K562 (cell line): Measurements from ENCODE around the gene SGMS1. TPM values are rescaled to one million over a fixed set of nuclear protein-coding genes. Genes with fewer than 3 reads are reported as not detected.

ENCODE experiments used
- ATAC-seq: fragments of 200-7000 bp; cut with Tn5 transposase; 3 replicates; pipeline ENCODE4 v1.9.1; 2020; ENCODE audit warnings: moderate library complexity
- BruUV-seq: library from RNA; stranded (reverse); fragments of 400-500 nt; replicated peaks from 2 replicates; lab custom pipeline; 2021; lab: Mats Ljungman, UMichigan
- CTCF ChIA-PET: fragments of 300-600 bp; formaldehyde crosslinking; extraction: SDS; loops from one replicate; lab custom pipeline; 2021; ENCODE audit warnings: low intra/inter-chr PET ratio; lab: Yijun Ruan, JAX
- POLR2A ChIA-PET: fragments of 300-600, 350-650 bp; sonication (Branson Sonifier 250); formaldehyde crosslinking; extraction: SDS; loops from one replicate; lab custom pipeline; 2021; ENCODE audit warnings: antibody characterized with exemption, inconsistent platforms; lab: Yijun Ruan, JAX
- DNase-seq, 4 experiments: peaks; one replicate each; pipeline versions ENCODE4 v3.0.0 to v3.0.0-alpha.2; 2011 to 2018; ENCODE audit warnings: low spot score in 3 of 4, mixed read lengths in 3 of 4; ENCODE audit errors: extremely low read depth in 1 of 4
- FAIRE-seq: peaks from 2 replicates; lab custom pipeline; 2011; peaks lifted over from hg19 to GRCh38; lab: Jason Lieb, UNC
- H2AFZ ChIP-seq: 2 replicates; pipeline ENCODE4 v1.6.0; 2011; ENCODE audit warnings: low read depth, low read length, control low read depth, inconsistent platforms
- H3K27ac ChIP-seq: fragments of 200-600 bp; 3 replicates; pipeline ENCODE4 v1.8.0; 2011; ENCODE audit warnings: low read depth, mild to moderate bottlenecking, control low read depth, inconsistent platforms, low read length, moderate library complexity, mixed read lengths; ENCODE audit errors: extremely low read depth
- H3K27me3 ChIP-seq, 2 experiments: fragments of 300-600 bp in 1 of 2; 2 replicates in 1 of 2; 3 replicates in 1 of 2; pipeline versions ENCODE4 v1.6.0 to v1.8.0; 2011; ENCODE audit warnings: inconsistent platforms in 2 of 2, low read length in 2 of 2, mild to moderate bottlenecking in 1 of 2, mixed read lengths in 1 of 2, moderate library complexity in 1 of 2; ENCODE audit not compliant: control insufficient read depth in 2 of 2, insufficient read depth in 2 of 2
- H3K36me3 ChIP-seq: fragments of 300-600 bp; 3 replicates; pipeline ENCODE4 v1.8.0; 2011; ENCODE audit warnings: mild to moderate bottlenecking, low read length, inconsistent platforms; ENCODE audit not compliant: control insufficient read depth, insufficient read depth
- H3K4me1 ChIP-seq, 2 experiments: fragments of 200-600 bp in 1 of 2; replicated peaks in 1 of 2; 2 replicates in 1 of 2; 3 replicates in 1 of 2; pipeline versions ENCODE4 v1.5.1 to v1.8.0; 2011; ENCODE audit warnings: inconsistent platforms in 2 of 2, low read length in 2 of 2, mild to moderate bottlenecking in 1 of 2, mixed read lengths in 1 of 2, moderate library complexity in 1 of 2; ENCODE audit not compliant: control insufficient read depth in 2 of 2, insufficient read depth in 2 of 2
- H3K4me2 ChIP-seq: 2 replicates; pipeline ENCODE4 v1.6.1; 2011; ENCODE audit warnings: low read length, control low read depth, inconsistent platforms, mixed read lengths; ENCODE audit not compliant: insufficient read depth
- H3K4me3 ChIP-seq: fragments of 200-600 bp; sonication (generic), shearing (Covaris generic); 2 replicates; pipeline ENCODE4 v1.5.1; 2016; ENCODE audit warnings: control low read depth, inconsistent platforms
- H3K79me2 ChIP-seq: fragments of 200-600 bp; 3 replicates; pipeline ENCODE4 v1.8.0; 2011; ENCODE audit warnings: low read length, inconsistent platforms; ENCODE audit not compliant: control insufficient read depth, insufficient read depth
- H3K9ac ChIP-seq, 2 experiments: 2 replicates each; pipeline versions ENCODE4 v1.6.0 to v1.6.1; 2011; ENCODE audit warnings: low read depth in 2 of 2, low read length in 2 of 2, control low read depth in 1 of 2, inconsistent platforms in 1 of 2, mild to moderate bottlenecking in 1 of 2, mixed read lengths in 1 of 2; ENCODE audit not compliant: insufficient read depth in 1 of 2
- H3K9me1 ChIP-seq: one replicate; pipeline ENCODE4 v1.6.0; 2011; ENCODE audit warnings: inconsistent platforms, mild to moderate bottlenecking, low read length, moderate library complexity; ENCODE audit not compliant: control insufficient read depth, insufficient read depth
- H3K9me3 ChIP-seq: replicated peaks from 2 replicates; pipeline ENCODE4 v1.5.1; 2011; ENCODE audit warnings: low read depth, low read length, inconsistent platforms; ENCODE audit not compliant: control insufficient read depth, insufficient read depth
- H4K20me1 ChIP-seq: replicated peaks from 2 replicates; pipeline ENCODE4 v1.6.1; 2011; ENCODE audit warnings: low read length, inconsistent platforms, mixed read lengths; ENCODE audit not compliant: control insufficient read depth, insufficient read depth
- ARID1B ChIP-seq: fragments of 450-650 bp; IDR thresholded peaks from 2 replicates; pipeline ENCODE4 v1.6.1; 2016; ENCODE audit warnings: antibody characterized with exemption, mild to moderate bottlenecking, inconsistent platforms
- ETV5 ChIP-seq: sonication (generic); formaldehyde crosslinking; IDR thresholded peaks from 2 replicates; pipeline ENCODE4 v1.4.0; 2020; ENCODE audit warnings: low read depth, mild to moderate bottlenecking, missing genetic modification reagents
- FOSL1 ChIP-seq: fragments of 200-800 bp; sonication (Bioruptor generic); conservative IDR thresholded peaks from 2 replicates; pipeline ENCODE4 v1.6.1; 2016; ENCODE audit warnings: missing genetic modification characterization, missing compliant biosample characterization
- HCFC1 ChIP-seq: IDR thresholded peaks from 2 replicates; pipeline ENCODE4 v1.6.1; 2012; ENCODE audit warnings: low read depth, low read length, improper control_type of control experiment
- JUN ChIP-seq, 2 experiments: sonication (generic) in 1 of 2; formaldehyde crosslinking in 1 of 2; IDR thresholded peaks; 2 replicates each; pipeline versions ENCODE4 v1.6.1 to v1.8.0; 2012 to 2022; ENCODE audit warnings: borderline replicate concordance in 2 of 2, mild to moderate bottlenecking in 2 of 2, improper control_type of control experiment in 1 of 2, low read depth in 1 of 2, low read length in 1 of 2, missing genetic modification reagents in 1 of 2
- JUND ChIP-seq, 2 experiments: IDR thresholded peaks; 2 replicates in 1 of 2; 3 replicates in 1 of 2; pipeline ENCODE4 v1.6.1; 2011; ENCODE audit warnings: borderline replicate concordance in 2 of 2, low read depth in 2 of 2, low read length in 2 of 2, improper control_type of control experiment in 1 of 2, missing biosample characterization in 1 of 2, missing genetic modification characterization in 1 of 2, missing genetic modification reagents in 1 of 2
- MEIS2 ChIP-seq: fragments of 450-650 bp; IDR thresholded peaks from 2 replicates; pipeline ENCODE4 v1.6.1; 2014; ENCODE audit warnings: mild to moderate bottlenecking; ENCODE audit not compliant: partially characterized antibody
- WGBS: fragments of 100-300 bp; shearing (Covaris generic); methylation state at CpG from one replicate; pipeline ENCODE4 v1.1.6; 2016; ENCODE audit warnings: low coverage, mixed read lengths; ENCODE audit not compliant: insufficient coverage; ENCODE audit errors: missing lambda C conversion rate; 5-methylcytosine and 5-hydroxymethylcytosine counted together
- in situ Hi-C: fragments of 300-500 bp; cut with MboI; formaldehyde crosslinking; loops from 4 replicates; pipeline ENCODE4 v1.15.0; 2018; ENCODE audit warnings: inconsistent platforms, mixed read lengths
- intact Hi-C: fragments of 100-400 bp; cut with micrococcal nuclease; formaldehyde crosslinking; loops from 2 replicates; pipeline ENCODE4 v1.14.2; 2022
- polyA plus RNA-seq, 8 experiments: library from polyadenylated mRNA; depleted of rRNA in 4 of 8; stranded (reverse) in 5 of 8; unstranded in 3 of 8; fragments of >200 nt; fragmentation: Nextera tagmentation in 2 of 8; fragmentation: Illumina TruSeq in 1 of 8; extraction: Ambion mirVana in 2 of 8; extraction: Trizol in 1 of 8; gene quantifications; 2 replicates each; pipeline versions ENCODE4 v1.2.1 to v1.2.3, GENCODE V29; 2011 to 2014; ENCODE audit warnings: inconsistent platforms in 1 of 8, missing spikeins in 1 of 8
- total RNA-seq, 7 experiments: library from RNA; depleted of rRNA in 6 of 7; stranded (reverse); fragments of >200 nt in 6 of 7; fragmentation: Illumina TruSeq in 2 of 7; extraction: Trizol in 2 of 7; gene quantifications; 2 replicates each; pipeline versions ENCODE4 v1.2.1 to v1.2.3, GENCODE V29; 2011 to 2021; ENCODE audit warnings: low replicate concordance in 1 of 7
- TF ChIP-seq, protein P1 (sequence below): fragments of 450-650 bp; IDR thresholded peaks from 2 replicates; pipeline ENCODE4 v1.6.1; 2016
- TF ChIP-seq, protein P2 (sequence below), 2 experiments: IDR thresholded peaks in 1 of 2; conservative IDR thresholded peaks in 1 of 2; 2 replicates each; pipeline ENCODE4 v1.6.1; 2016; ENCODE audit warnings: low read depth in 2 of 2, mild to moderate bottlenecking in 1 of 2, missing compliant biosample characterization in 1 of 2, missing genetic modification characterization in 1 of 2, moderate library complexity in 1 of 2
- TF ChIP-seq, protein P3 (sequence below), 2 experiments: fragments of 450-650 bp in 1 of 2; sonication (generic) in 1 of 2; formaldehyde crosslinking in 1 of 2; IDR thresholded peaks in 1 of 2; conservative IDR thresholded peaks in 1 of 2; 2 replicates each; pipeline versions ENCODE4 v1.6.1 to v1.8.1; 2016 to 2023; ENCODE audit warnings: mild to moderate bottlenecking in 2 of 2, moderate library complexity in 2 of 2, inconsistent platforms in 1 of 2, missing genetic modification reagents in 1 of 2

Gene SGMS1
- total and polyA plus RNA-seq, 9 of the 15 experiments (the other 6 are each of a cell fraction or from before 2014, with no cell fraction given): 22.6 to 232 (median 82.2) TPM

DNA sequence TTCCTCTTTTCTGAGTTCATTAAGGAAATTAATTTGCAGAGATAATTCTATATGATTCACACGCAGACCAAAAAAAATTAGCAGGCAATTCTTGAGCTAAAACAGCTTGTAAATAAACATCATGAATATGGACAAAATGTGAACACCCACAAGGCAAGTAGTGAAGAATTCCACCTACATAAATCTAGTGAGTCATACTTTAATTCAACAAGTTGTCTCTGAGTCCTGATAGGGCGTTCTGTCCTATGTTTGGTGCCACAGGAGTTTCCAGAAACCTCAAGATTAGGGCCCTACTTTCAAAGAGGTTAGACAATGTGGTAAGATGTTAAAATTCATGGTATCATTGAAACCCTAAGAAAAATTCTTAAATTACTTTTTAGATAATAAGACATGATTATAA is 122.3 kb downstream of the SGMS1 start:
- no peaks in the 10 kb centered on the region for H3K27me3 ChIP-seq
- no peak overlapping the region for H3K4me3 ChIP-seq
- H2AFZ ChIP-seq: no peak overlapping the region
- 24% methylated on average over 2 of the region's 2 CpGs for WGBS
- CTCF ChIA-PET: no interaction called here
- H3K9ac ChIP-seq: no peak overlapping the region
- peaks cover 8 to 30% of the 10 kb centered on the region in 2 experiments; a peak in 4 of 5 replicates for H3K4me1 ChIP-seq
- peaks cover 44% of the 10 kb centered on the region for H3K79me2 ChIP-seq
- FAIRE-seq (no peak), DNase-seq (peak; percentile 26 to 29 (median 27)), ATAC-seq (no peak)
- intact Hi-C loops (loop anchor here (5.0 kb wide), 1 partner anchor 84 kb away; no protein-coding TSS in a partner anchor), in situ Hi-C loops (no loop called here)
- no peak overlapping the region for H3K4me2 ChIP-seq
- TF ChIP-seq JUN (IDR thresholded peaks at IDR 0.05; ENCODE audit: borderline replicate concordance, low read depth, low read length) (0 out of 2 replicates have a peak, but pooled peaks have one; percentile 25), JUN (CRISPR knock-in tag; IDR thresholded peaks at IDR 0.05; ENCODE audit: borderline replicate concordance) (no peak), ETV5 (CRISPR knock-in tag) (no peak), FOSL1 (tag) (peak; percentile 39; the same call in 1 of the 2 replicates), ARID1B (0 out of 2 replicates have a peak, but pooled peaks have one; percentile 18), HCFC1 (no peak), JUND (IDR thresholded peaks at IDR 0.05; ENCODE audit: borderline replicate concordance, low read depth, low read length) (peak; percentile 76), JUND (tag; IDR thresholded peaks at IDR 0.05; ENCODE audit: borderline replicate concordance, low read depth, low read length) (peak; percentile 45; the same call in 1 of the 3 replicates), MEIS2 (peak; percentile 76)
- TF ChIP-seq, protein P1, sequence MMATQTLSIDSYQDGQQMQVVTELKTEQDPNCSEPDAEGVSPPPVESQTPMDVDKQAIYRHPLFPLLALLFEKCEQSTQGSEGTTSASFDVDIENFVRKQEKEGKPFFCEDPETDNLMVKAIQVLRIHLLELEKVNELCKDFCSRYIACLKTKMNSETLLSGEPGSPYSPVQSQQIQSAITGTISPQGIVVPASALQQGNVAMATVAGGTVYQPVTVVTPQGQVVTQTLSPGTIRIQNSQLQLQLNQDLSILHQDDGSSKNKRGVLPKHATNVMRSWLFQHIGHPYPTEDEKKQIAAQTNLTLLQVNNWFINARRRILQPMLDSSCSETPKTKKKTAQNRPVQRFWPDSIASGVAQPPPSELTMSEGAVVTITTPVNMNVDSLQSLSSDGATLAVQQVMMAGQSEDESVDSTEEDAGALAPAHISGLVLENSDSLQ: 0 out of 2 replicates have a peak, but pooled peaks have one; percentile 4
- TF ChIP-seq, protein P2, sequence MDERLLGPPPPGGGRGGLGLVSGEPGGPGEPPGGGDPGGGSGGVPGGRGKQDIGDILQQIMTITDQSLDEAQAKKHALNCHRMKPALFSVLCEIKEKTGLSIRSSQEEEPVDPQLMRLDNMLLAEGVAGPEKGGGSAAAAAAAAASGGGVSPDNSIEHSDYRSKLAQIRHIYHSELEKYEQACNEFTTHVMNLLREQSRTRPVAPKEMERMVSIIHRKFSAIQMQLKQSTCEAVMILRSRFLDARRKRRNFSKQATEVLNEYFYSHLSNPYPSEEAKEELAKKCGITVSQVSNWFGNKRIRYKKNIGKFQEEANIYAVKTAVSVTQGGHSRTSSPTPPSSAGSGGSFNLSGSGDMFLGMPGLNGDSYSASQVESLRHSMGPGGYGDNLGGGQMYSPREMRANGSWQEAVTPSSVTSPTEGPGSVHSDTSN (CRISPR knock-in tag; IDR thresholded peaks at IDR 0.05; ENCODE audit: low read depth): no peak
- TF ChIP-seq, protein P2 (tag; conservative IDR thresholded peaks at IDR 0.05; ENCODE audit: low read depth): peak; percentile 42; the same call in 1 of the 2 replicates
- TF ChIP-seq, protein P3, sequence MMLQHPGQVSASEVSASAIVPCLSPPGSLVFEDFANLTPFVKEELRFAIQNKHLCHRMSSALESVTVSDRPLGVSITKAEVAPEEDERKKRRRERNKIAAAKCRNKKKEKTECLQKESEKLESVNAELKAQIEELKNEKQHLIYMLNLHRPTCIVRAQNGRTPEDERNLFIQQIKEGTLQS (IDR thresholded peaks at IDR 0.05): peak; percentile 48
- TF ChIP-seq, protein P3 (CRISPR knock-in tag; conservative IDR thresholded peaks at IDR 0.05): no peak
- H3K9me1 ChIP-seq: no peaks in the 10 kb centered on the region
- H3K36me3 ChIP-seq: no peaks in the 10 kb centered on the region; the same call in 2 of the 3 replicates
- POLR2A ChIA-PET: no interaction called here
- H3K9me3 ChIP-seq: no peaks in the 10 kb centered on the region
- H3K27ac ChIP-seq: no peak overlapping the region
- BruUV-seq: no TSS peak
- peaks cover 6% of the 10 kb centered on the region; the same call in 1 of the 2 replicates for H4K20me1 ChIP-seq
